ENCODE data around the gene MATN3. TPM values are rescaled to one million over a fixed set of nuclear protein-coding genes. Genes with fewer than 3 reads are reported as not detected.
A peak's percentile ranks its signal among the peaks of the same experiment; 100 is the strongest.

Gene MATN3
- total and polyA plus RNA-seq, 9 of the 15 experiments (the other 6 are each of a cell fraction or from before 2014, with no cell fraction given), result not detected

- TF ChIP-seq PBX2 (CRISPR knock-in tag; IDR thresholded peaks at IDR 0.05; ENCODE audit: low read depth) (peak; percentile 68), PBX2 (tag; conservative IDR thresholded peaks at IDR 0.05; ENCODE audit: low read depth) (peak; percentile 95), JUN (IDR thresholded peaks at IDR 0.05; ENCODE audit: borderline replicate concordance, low read depth, low read length) (peak; percentile 16; the same call in 1 of the 2 replicates), JUN (CRISPR knock-in tag; IDR thresholded peaks at IDR 0.05; ENCODE audit: borderline replicate concordance) (no peak), ZNF764 (CRISPR knock-in tag; IDR thresholded peaks at IDR 0.05; ENCODE audit: low read depth) (no peak), NELFE (IDR thresholded peaks at IDR 0.05; ENCODE audit: insufficient read depth, insufficient read length) (no peak), BMI1 (IDR thresholded peaks at IDR 0.05; ENCODE audit: low read length) (no peak), ZEB2 (IDR thresholded peaks at IDR 0.05) (no peak), PRMT5 (CRISPR knock-in tag; IDR thresholded peaks at IDR 0.05) (no peak), ZNF79 (CRISPR knock-in tag; IDR thresholded peaks at IDR 0.05; ENCODE audit: low read depth) (no peak), GABPB1 (CRISPR knock-in tag; IDR thresholded peaks at IDR 0.05) (no peak), FOXK2 (conservative IDR thresholded peaks at IDR 0.05 in 1 of 2, IDR thresholded peaks at IDR 0.05 in 1 of 2; ENCODE audit: low read depth in 2 of 2) (peak in 1 of 2 experiments; percentile 47; a peak in 1 of 4 replicates), ZNF239 (CRISPR knock-in tag; IDR thresholded peaks at IDR 0.05) (no peak), SREBF1 (IDR thresholded peaks at IDR 0.05; ENCODE audit: borderline replicate concordance, low read depth, low read length) (no peak), RBFOX2 (IDR thresholded peaks at IDR 0.05; ENCODE audit: low read depth, low read length) (no peak), PML (IDR thresholded peaks at IDR 0.05; ENCODE audit: low read length) (peak; percentile 45; the same call in 1 of the 2 replicates), TGIF2 (CRISPR knock-in tag; IDR thresholded peaks at IDR 0.05) (no peak), HDGF (IDR thresholded peaks at IDR 0.05) (no peak), BRD9 (IDR thresholded peaks at IDR 0.05; ENCODE audit: low read depth, partially characterized antibody) (no peak), ESRRA (IDR thresholded peaks at IDR 0.05; ENCODE audit: borderline replicate concordance, low read depth) (no peak), ETS2 (tag; IDR thresholded peaks at IDR 0.05; ENCODE audit: borderline replicate concordance, poor library complexity, severe bottlenecking) (no peak), TAF7 (tag; IDR thresholded peaks at IDR 0.05) (no peak), CAMTA2 (CRISPR knock-in tag; conservative IDR thresholded peaks at IDR 0.05) (no peak), GTF3C2 (IDR thresholded peaks at IDR 0.05; ENCODE audit: borderline replicate concordance, extremely low read depth, insufficient read length) (no peak)
- TF ChIP-seq, protein P1, sequence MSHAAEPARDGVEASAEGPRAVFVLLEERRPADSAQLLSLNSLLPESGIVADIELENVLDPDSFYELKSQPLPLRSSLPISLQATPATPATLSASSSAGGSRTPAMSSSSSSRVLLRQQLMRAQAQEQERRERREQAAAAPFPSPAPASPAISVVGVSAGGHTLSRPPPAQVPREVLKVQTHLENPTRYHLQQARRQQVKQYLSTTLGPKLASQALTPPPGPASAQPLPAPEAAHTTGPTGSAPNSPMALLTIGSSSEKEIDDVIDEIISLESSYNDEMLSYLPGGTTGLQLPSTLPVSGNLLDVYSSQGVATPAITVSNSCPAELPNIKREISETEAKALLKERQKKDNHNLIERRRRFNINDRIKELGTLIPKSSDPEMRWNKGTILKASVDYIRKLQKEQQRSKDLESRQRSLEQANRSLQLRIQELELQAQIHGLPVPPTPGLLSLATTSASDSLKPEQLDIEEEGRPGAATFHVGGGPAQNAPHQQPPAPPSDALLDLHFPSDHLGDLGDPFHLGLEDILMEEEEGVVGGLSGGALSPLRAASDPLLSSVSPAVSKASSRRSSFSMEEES (CRISPR knock-in tag; IDR thresholded peaks at IDR 0.05), result no peak
Observed at GRCh38 chr2:20052861-20053281, 40.4 kb upstream of the MATN3 start (continued).

All from K562 (cell line).